H1 (cell line): ENCODE data around the gene PTCH1. TPM values are rescaled to one million over a fixed set of nuclear protein-coding genes. Genes with fewer than 3 reads are reported as not detected.

Experiments
- CTCF ChIA-PET: fragments of 300-600 bp; sonication (Branson Sonifier 250); formaldehyde crosslinking; loops from one replicate; lab custom pipeline; 2021; ENCODE audit not compliant: partially characterized antibody; lab: Charles Lee
- POLR2A ChIA-PET: fragments of 300-600 bp; sonication (Branson Sonifier 250); formaldehyde crosslinking; loops from one replicate; lab custom pipeline; 2021; ENCODE audit warnings: inconsistent platforms; ENCODE audit not compliant: partially characterized antibody; lab: Charles Lee
- DNase-seq, 2 experiments: peaks; one replicate each; pipeline versions ENCODE4 v3.0.0 to v3.0.0-alpha.2; 2010 to 2022; ENCODE audit warnings: low spot score in 2 of 2, low read depth in 1 of 2, mixed read lengths in 1 of 2
- FAIRE-seq: peaks from 2 replicates; lab custom pipeline; 2011; peaks lifted over from hg19 to GRCh38; lab: Jason Lieb, UNC
- H2AFZ ChIP-seq: 2 replicates; pipeline ENCODE4 v1.8.1; 2012; ENCODE audit warnings: low read length, inconsistent platforms
- H2AK5ac ChIP-seq: 2 replicates; pipeline ENCODE4 v1.6.1; 2013; ENCODE audit warnings: low read depth, low read length
- H2BK120ac ChIP-seq: replicated peaks from 2 replicates; pipeline ENCODE3; 2013; ENCODE audit warnings: low read depth, low read length, inconsistent platforms
- H2BK12ac ChIP-seq: 2 replicates; pipeline ENCODE4 v1.6.1; 2013; ENCODE audit warnings: low read depth, low read length
- H2BK15ac ChIP-seq: 2 replicates; pipeline ENCODE4 v1.6.1; 2013; ENCODE audit warnings: low read length
- H2BK20ac ChIP-seq: 2 replicates; pipeline ENCODE4 v1.6.1; 2013; ENCODE audit warnings: low read length
- H2BK5ac ChIP-seq: 2 replicates; pipeline ENCODE4 v1.6.1; 2013; ENCODE audit warnings: low read depth, low read length
- H3K14ac ChIP-seq: 2 replicates; pipeline ENCODE4 v1.6.1; 2013; ENCODE audit warnings: inconsistent platforms; ENCODE audit not compliant: insufficient read length
- H3K18ac ChIP-seq: 2 replicates; pipeline ENCODE4 v1.6.1; 2013; ENCODE audit warnings: low read length; ENCODE audit errors: extremely low read depth
- H3K23ac ChIP-seq: 2 replicates; pipeline ENCODE4 v1.6.1; 2013; ENCODE audit warnings: inconsistent platforms; ENCODE audit not compliant: insufficient read length
- H3K23me2 ChIP-seq: 2 replicates; pipeline ENCODE4 v1.6.1; 2013; ENCODE audit warnings: low read depth, low read length
- H3K27ac ChIP-seq: 2 replicates; pipeline ENCODE4 v1.6.1; 2011; ENCODE audit warnings: low read depth, low read length, inconsistent platforms
- H3K27me3 ChIP-seq, 4 experiments: replicated peaks in 1 of 4; 1 replicate in 1 of 4; 2 replicates in 3 of 4; pipeline versions ENCODE4 v1.6.1 to v1.8.1; 2011 to 2013; ENCODE audit warnings: low read length in 3 of 4, mild to moderate bottlenecking in 3 of 4, inconsistent platforms in 2 of 4, mixed read lengths in 2 of 4, moderate library complexity in 1 of 4; ENCODE audit not compliant: control insufficient read depth in 3 of 4, insufficient read depth in 3 of 4; ENCODE audit errors: extremely low read depth in 1 of 4
- H3K36me3 ChIP-seq, 4 experiments: 2 replicates each; pipeline versions ENCODE4 v1.6.1 to v1.8.1; 2011 to 2013; ENCODE audit warnings: mild to moderate bottlenecking in 4 of 4, low read length in 3 of 4, moderate library complexity in 2 of 4, control low read depth in 1 of 4, inconsistent platforms in 1 of 4; ENCODE audit not compliant: insufficient read depth in 4 of 4, control insufficient read depth in 2 of 4
- H3K4ac ChIP-seq: replicated peaks from 2 replicates; pipeline ENCODE3; 2013; ENCODE audit warnings: low read length, low read depth, mixed read lengths, inconsistent platforms; ENCODE audit not compliant: insufficient read length
- H3K4me1 ChIP-seq, 4 experiments: replicated peaks in 1 of 4; 1 replicate in 1 of 4; 2 replicates in 3 of 4; pipeline versions ENCODE4 v1.6.1 to v1.8.1; 2011 to 2013; ENCODE audit warnings: low read length in 3 of 4, inconsistent platforms in 2 of 4, mixed read lengths in 1 of 4; ENCODE audit not compliant: insufficient read depth in 4 of 4, control insufficient read depth in 3 of 4
- H3K4me2 ChIP-seq, 2 experiments: 2 replicates each; pipeline versions ENCODE4 v1.6.1 to v1.8.1; 2011 to 2013; ENCODE audit warnings: low read depth in 2 of 2, low read length in 2 of 2, control low read depth in 1 of 2, inconsistent platforms in 1 of 2, mild to moderate bottlenecking in 1 of 2; ENCODE audit not compliant: insufficient read depth in 1 of 2
- H3K4me3 ChIP-seq, 4 experiments: fragments of 200-600, 300-600 bp in 1 of 4; sonication (generic), shearing (Covaris generic), sonication (Bioruptor Twin) in 1 of 4; 2 replicates each; pipeline versions ENCODE4 v1.5.1 to v1.8.1; 2011 to 2016; ENCODE audit warnings: low read length in 4 of 4, low read depth in 3 of 4, control low read depth in 2 of 4, inconsistent platforms in 2 of 4, mild to moderate bottlenecking in 2 of 4, mixed read lengths in 1 of 4, moderate library complexity in 1 of 4; ENCODE audit not compliant: insufficient read depth in 2 of 4; ENCODE audit errors: extremely low read depth in 1 of 4
- H3K56ac ChIP-seq: replicated peaks from 2 replicates; pipeline ENCODE3; 2013; ENCODE audit warnings: low read depth, mild to moderate bottlenecking, mixed read lengths, low read length, inconsistent platforms; ENCODE audit not compliant: insufficient read length
- H3K79me1 ChIP-seq: 2 replicates; pipeline ENCODE4 v1.6.1; 2013; ENCODE audit warnings: low read depth, low read length, control low read depth
- H3K79me2 ChIP-seq, 2 experiments: 2 replicates each; pipeline versions ENCODE4 v1.6.1 to v1.8.1; 2012 to 2013; ENCODE audit warnings: low read length in 2 of 2, mild to moderate bottlenecking in 2 of 2, inconsistent platforms in 1 of 2; ENCODE audit not compliant: insufficient read depth in 2 of 2, control insufficient read depth in 1 of 2
- H3K9ac ChIP-seq, 4 experiments: replicated peaks in 1 of 4; 1 replicate in 1 of 4; 2 replicates in 3 of 4; pipeline versions ENCODE4 v1.6.1 to v1.8.1; 2011 to 2013; ENCODE audit warnings: low read depth in 3 of 4, low read length in 3 of 4, control low read depth in 2 of 4, mild to moderate bottlenecking in 2 of 4, moderate library complexity in 2 of 4, inconsistent platforms in 1 of 4; ENCODE audit errors: extremely low read depth in 1 of 4
- H3K9me3 ChIP-seq, 2 experiments: 2 replicates each; pipeline versions ENCODE4 v1.6.1 to v1.8.1; 2012 to 2013; ENCODE audit warnings: mild to moderate bottlenecking in 2 of 2, moderate library complexity in 2 of 2, control low read depth in 1 of 2, inconsistent platforms in 1 of 2, low read depth in 1 of 2, low read length in 1 of 2, mixed read lengths in 1 of 2; ENCODE audit not compliant: insufficient read depth in 2 of 2
- H4K20me1 ChIP-seq, 2 experiments: replicated peaks in 1 of 2; 2 replicates each; pipeline versions ENCODE3 to v1.8.1; 2011 to 2013; ENCODE audit warnings: inconsistent platforms in 2 of 2, low read length in 2 of 2, mild to moderate bottlenecking in 1 of 2; ENCODE audit not compliant: insufficient read depth in 2 of 2, control insufficient read depth in 1 of 2
- H4K5ac ChIP-seq: 2 replicates; pipeline ENCODE4 v1.6.1; 2013; ENCODE audit warnings: low read length, low read depth, mixed read lengths, inconsistent platforms; ENCODE audit not compliant: insufficient read length
- H4K8ac ChIP-seq: 2 replicates; pipeline ENCODE4 v1.8.0; 2013; ENCODE audit warnings: mild to moderate bottlenecking, moderate library complexity, low read length, inconsistent platforms; ENCODE audit not compliant: insufficient read depth; ENCODE audit errors: extremely low read depth
- H4K91ac ChIP-seq: replicated peaks from 2 replicates; pipeline ENCODE3; 2013; ENCODE audit warnings: low read length, mixed read lengths, inconsistent platforms; ENCODE audit not compliant: insufficient read length
- ASH2L ChIP-seq: fragments of 200-600, 300-600 bp; sonication (generic); IDR thresholded peaks from one replicate; pipeline ENCODE4 v1.7.1; 2017; ENCODE audit warnings: low read length
- CEBPB ChIP-seq: IDR thresholded peaks from 2 replicates; pipeline ENCODE4 v1.6.1; 2012; ENCODE audit warnings: low read depth, low read length
- CHD2 ChIP-seq: IDR thresholded peaks from 2 replicates; pipeline ENCODE4 v1.6.1; 2012; ENCODE audit warnings: low read length, improper control_type of control experiment
- E2F6 ChIP-seq: IDR thresholded peaks from 2 replicates; pipeline ENCODE4 v1.6.1; 2012; ENCODE audit warnings: inconsistent platforms
- FOSL1 ChIP-seq: IDR thresholded peaks from 2 replicates; pipeline ENCODE4 v1.6.1; 2011; ENCODE audit warnings: mild to moderate bottlenecking, low read depth, low read length, moderate library complexity; ENCODE audit not compliant: insufficient read depth
- GABPA ChIP-seq: IDR thresholded peaks from 2 replicates; pipeline ENCODE4 v1.6.1; 2011; ENCODE audit warnings: mild to moderate bottlenecking, low read length, moderate library complexity, borderline replicate concordance; ENCODE audit not compliant: insufficient read depth
- GTF2F1 ChIP-seq: IDR thresholded peaks from 2 replicates; pipeline ENCODE4 v1.6.1; 2012; ENCODE audit warnings: low read depth, low read length, improper control_type of control experiment, borderline replicate concordance
- KDM5A ChIP-seq: fragments of 200-600 bp; IDR thresholded peaks from 2 replicates; pipeline ENCODE4 v1.7.1; 2012; ENCODE audit warnings: mild to moderate bottlenecking, low read length, inconsistent platforms, mixed read lengths
- MAX ChIP-seq: IDR thresholded peaks from 2 replicates; pipeline ENCODE4 v1.6.1; 2012; ENCODE audit warnings: inconsistent platforms
- PHF8 ChIP-seq: fragments of 200-600 bp; sonication (generic); conservative IDR thresholded peaks from 2 replicates; pipeline ENCODE4 v1.7.1; 2012; ENCODE audit warnings: low read depth, mild to moderate bottlenecking, inconsistent platforms, low read length, moderate library complexity
- RFX5 ChIP-seq: IDR thresholded peaks from 2 replicates; pipeline ENCODE4 v1.6.1; 2011; ENCODE audit warnings: low read depth, low read length, improper control_type of control experiment, borderline replicate concordance
- SIRT6 ChIP-seq: IDR thresholded peaks from one replicate; pipeline ENCODE4 v1.7.1; 2012; ENCODE audit warnings: low read length, inconsistent platforms
- TAF1 ChIP-seq: IDR thresholded peaks from 2 replicates; pipeline ENCODE4 v1.6.1; 2011; ENCODE audit warnings: mild to moderate bottlenecking, low read depth, low read length
- TBP ChIP-seq: IDR thresholded peaks from 2 replicates; pipeline ENCODE4 v1.6.1; 2011; ENCODE audit warnings: low read depth, low read length, improper control_type of control experiment
- TCF12 ChIP-seq: IDR thresholded peaks from 2 replicates; pipeline ENCODE4 v1.6.1; 2011; ENCODE audit warnings: low read depth, mild to moderate bottlenecking, low read length
- WGBS, 2 experiments: shearing (Covaris generic) in 1 of 2; methylation state at CpG; one replicate each; pipeline versions ENCODE4 v1.1.6 to v1.1.7; 2013 to 2015; ENCODE audit warnings: low lambda C conversion rate in 2 of 2, mixed read lengths in 2 of 2, inconsistent platforms in 1 of 2, low coverage in 1 of 2, missing lambda C conversion rate in 1 of 2; ENCODE audit not compliant: insufficient replicate concordance in 2 of 2, insufficient coverage in 1 of 2, insufficient read length in 1 of 2; ENCODE audit errors: extremely low coverage in 1 of 2, missing lambda C conversion rate in 1 of 2; 5-methylcytosine and 5-hydroxymethylcytosine counted together
- polyA plus RNA-seq, 7 experiments: library from polyadenylated mRNA; depleted of rRNA in 3 of 7; stranded (reverse) in 5 of 7; unstranded in 2 of 7; fragments of >200 nt in 5 of 7; fragments of 200-250 nt in 2 of 7; gene quantifications; 1 replicate in 5 of 7; 2 replicates in 1 of 7; 4 replicates in 1 of 7; pipeline versions ENCODE4 v1.2.1 to v1.2.3, GENCODE V29; 2011 to 2013; ENCODE audit warnings: missing spikeins in 2 of 7, mixed read lengths in 2 of 7
- total RNA-seq: library from RNA; stranded (reverse); fragmentation: NEBNext Ultra II Directional; extraction: Animal tissue kit (Norgen Biotek cat#: 25700); gene quantifications from 2 replicates; pipeline ENCODE4 v1.2.1, GENCODE V29; 2021

Gene PTCH1
- total and polyA plus RNA-seq, 2 of the 8 experiments (the other 6 are each of a cell fraction or from before 2014, with no cell fraction given), result 6.4 to 34.1 TPM

GRCh38 chr9:95422650-95423049 is 94.1 kb downstream of the PTCH1 start:
- Histone ChIP-seq H2BK12ac (no peak overlapping the region), H4K8ac (no peak overlapping the region), H3K4ac (no peak overlapping the region), H4K5ac (no peak overlapping the region), H3K14ac (no peak overlapping the region), H3K9ac (no peak overlapping the region), H2AFZ (no peak overlapping the region), H3K23ac (no peak overlapping the region), H2BK20ac (no peak overlapping the region), H2AK5ac (no peak overlapping the region), H3K27ac (no peak overlapping the region), H4K20me1 (no peaks in the 10 kb centered on the region), H3K4me1 (peaks cover 0 to 6% (median 3%) of the 10 kb centered on the region in 4 experiments; a peak in 3 of 7 replicates), H3K79me2 (no peaks in the 10 kb centered on the region), H2BK15ac (no peak overlapping the region), H3K9me3 (peaks cover 8 to 11% of the 10 kb centered on the region in 2 experiments), H3K36me3 (peaks cover 0 to 11% (median 4%) of the 10 kb centered on the region in 4 experiments; a peak in 5 of 8 replicates), H4K91ac (no peak overlapping the region), H3K56ac (no peak overlapping the region), H2BK5ac (no peak overlapping the region), H3K4me2 (no peak overlapping the region), H3K4me3 (no peak overlapping the region), H2BK120ac (no peak overlapping the region), H3K23me2 (peaks cover 2% of the 10 kb centered on the region; the same call in 1 of the 2 replicates), H3K79me1 (no peaks in the 10 kb centered on the region), H3K27me3 (no peaks in the 10 kb centered on the region), H3K18ac (no peak overlapping the region)
- FAIRE-seq (no peak), DNase-seq (no peak)
- POLR2A ChIA-PET, result no interaction called here
- WGBS, 2 experiments, result 80% methylated on average over 1 of the region's 1 CpG; no CpG with 5 or more reads in 1 of the 2 experiments
- CTCF ChIA-PET, result no interaction called here
- no peak for TF ChIP-seq RFX5
- TF ChIP-seq CHD2, result no peak
- no peak for TF ChIP-seq MAX
- no peak for TF ChIP-seq CEBPB
- no peak for TF ChIP-seq TBP
- no peak for TF ChIP-seq KDM5A
- TF ChIP-seq E2F6, result no peak
- no peak for TF ChIP-seq ASH2L
- TF ChIP-seq FOSL1, result no peak
- no peak for TF ChIP-seq TCF12
- TF ChIP-seq GABPA, result no peak
- TF ChIP-seq TAF1, result no peak
- no peak for TF ChIP-seq GTF2F1
- no peak for TF ChIP-seq PHF8
- no peak for TF ChIP-seq SIRT6
